ENCODE measurements around the gene SEMA5B. TPM values are rescaled to one million over a fixed set of nuclear protein-coding genes. Genes with fewer than 3 reads are reported as not detected.

The SEMA5B gene
- total RNA-seq, 1 donor from 2014 or later: 10.1 TPM

DNA sequence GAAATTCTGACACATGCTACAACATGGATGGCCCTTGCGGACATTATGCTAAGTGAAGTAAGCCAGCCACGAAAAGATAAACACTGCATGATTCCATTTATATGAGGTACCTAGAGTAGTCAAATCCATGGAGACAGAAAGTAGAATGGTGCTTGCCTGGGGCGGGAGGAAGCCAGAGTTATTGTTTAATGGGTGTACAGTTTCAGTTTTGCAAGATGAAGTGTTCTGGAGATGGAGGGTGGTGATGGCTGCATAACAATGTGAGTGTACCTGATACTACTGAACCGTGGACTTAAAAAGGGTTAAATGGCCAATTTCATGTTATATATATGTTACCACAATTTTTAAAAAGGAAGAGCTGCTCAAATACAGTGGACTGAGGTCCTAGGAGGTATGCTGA is 66.9 kb downstream of the SEMA5B start:
- DNase-seq (ENCODE audit: low spot score) (no peak), ATAC-seq (no peak)
- intact Hi-C loops (cut with DNase I): no loop called here

DNA sequence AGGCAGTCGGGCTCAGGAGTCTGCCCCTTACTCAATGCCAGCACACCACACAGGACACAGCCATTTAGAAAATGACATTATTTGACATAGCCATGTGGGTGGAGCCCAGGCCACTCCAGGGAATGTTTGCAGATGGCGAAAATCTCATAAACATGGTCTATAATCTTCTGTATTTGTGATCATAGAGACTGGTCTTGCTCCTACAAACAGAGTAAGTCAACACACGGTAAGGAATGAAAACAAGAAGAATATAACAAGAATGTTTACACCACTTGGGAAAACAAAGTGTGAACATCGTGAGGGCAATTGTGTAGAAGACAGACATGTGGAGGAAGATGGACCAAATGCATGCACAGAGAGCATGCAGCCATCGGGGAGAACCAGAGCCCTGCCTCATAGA is 68.2 kb downstream of the SEMA5B start:
- intact Hi-C loops (cut with DNase I): no loop called here
- DNase-seq (ENCODE audit: low spot score): no peak

DNA sequence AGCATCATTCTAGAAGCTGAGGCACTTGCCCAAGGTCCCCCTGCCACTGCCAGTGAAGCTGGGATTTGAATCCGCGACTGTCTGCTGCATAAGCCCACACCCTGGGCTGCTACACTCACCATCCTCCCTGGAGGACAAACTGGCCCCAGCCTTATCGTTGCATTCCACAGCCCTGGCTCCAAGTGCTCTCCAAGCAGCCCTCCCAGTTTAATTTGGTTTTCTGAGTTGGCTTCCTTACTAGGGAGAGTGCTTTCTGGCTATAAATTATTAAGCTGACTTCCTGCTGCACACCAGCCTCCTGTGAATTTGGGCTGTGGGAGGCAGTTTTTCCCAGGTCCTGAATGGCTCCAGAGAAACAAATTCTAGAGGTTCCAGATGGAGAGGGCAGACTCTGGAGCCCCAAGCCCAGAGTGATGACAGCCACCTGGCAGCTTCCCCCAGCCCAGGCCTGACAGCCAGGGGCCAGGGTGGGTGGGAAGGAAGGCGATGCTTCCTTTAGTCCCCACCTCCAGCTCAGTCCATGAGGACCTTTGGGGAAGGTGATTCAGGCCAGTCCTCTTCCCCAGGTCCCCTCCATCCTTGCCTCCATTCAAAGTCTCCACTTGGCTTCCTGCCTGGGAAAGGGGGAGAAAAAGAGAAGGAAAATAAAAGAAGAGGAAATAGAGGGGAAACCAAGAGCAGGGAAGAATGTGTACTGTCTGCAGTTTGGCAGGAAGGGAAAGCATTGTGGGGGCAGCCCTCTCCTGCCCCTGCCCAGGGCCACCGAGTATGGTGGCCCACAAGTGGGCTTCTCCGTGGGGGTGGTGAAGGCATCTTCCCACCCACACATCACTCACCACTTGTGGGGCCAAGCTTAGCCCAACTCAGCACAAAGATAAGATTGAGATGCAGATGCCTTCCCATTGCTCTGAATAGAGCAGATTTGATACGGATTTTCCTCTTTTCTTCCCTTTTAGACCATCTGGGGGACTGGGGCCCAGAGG is 69.6 kb downstream of the SEMA5B start:
- ATAC-seq: peak; percentile 75

More for the DNA sequence above, 68.2 kb downstream of the SEMA5B start:
- no peak for ATAC-seq

DNA sequence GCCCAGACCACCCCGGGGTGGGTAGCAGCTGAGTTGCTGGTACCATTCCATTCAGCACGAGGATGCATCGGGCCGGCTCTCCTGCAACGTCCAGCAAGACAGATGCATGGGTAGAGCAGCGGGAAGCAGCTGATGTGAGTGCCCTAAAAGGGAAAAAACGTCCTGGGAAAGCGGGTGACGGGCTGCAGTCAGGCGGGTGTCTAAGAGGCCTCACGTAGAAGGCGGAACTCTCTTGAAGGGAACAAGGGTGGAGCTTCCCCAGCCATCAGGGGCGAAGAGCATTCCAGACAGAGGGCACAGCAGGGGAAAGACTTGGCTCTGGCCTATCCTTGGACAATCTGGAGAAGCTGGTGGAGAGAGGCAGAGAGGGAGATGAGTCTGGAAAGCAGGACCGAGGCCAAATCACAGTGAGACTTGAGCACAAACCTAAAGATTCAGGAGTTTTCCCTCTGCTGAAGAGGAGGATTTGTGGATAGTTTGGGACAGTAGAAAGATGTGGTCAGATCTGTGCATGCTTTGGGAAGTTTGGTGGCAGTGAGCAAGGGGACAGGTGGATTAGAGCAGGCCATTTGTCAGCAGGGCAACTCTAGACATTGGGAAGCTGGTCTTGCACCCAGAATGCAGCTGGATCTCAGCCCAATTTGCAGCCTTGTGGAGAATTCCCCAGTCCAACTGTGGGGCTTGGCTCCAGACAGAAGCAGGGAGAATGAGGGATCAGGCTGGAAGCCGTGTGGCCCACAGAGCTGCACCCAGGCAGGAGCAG is 70.7 kb downstream of the SEMA5B start:
- peak; percentile 36 for ATAC-seq

More for the DNA sequence above, 69.6 kb downstream of the SEMA5B start:
- intact Hi-C loops (cut with DNase I): no loop called here
- no peak for DNase-seq (ENCODE audit: low spot score)

DNA sequence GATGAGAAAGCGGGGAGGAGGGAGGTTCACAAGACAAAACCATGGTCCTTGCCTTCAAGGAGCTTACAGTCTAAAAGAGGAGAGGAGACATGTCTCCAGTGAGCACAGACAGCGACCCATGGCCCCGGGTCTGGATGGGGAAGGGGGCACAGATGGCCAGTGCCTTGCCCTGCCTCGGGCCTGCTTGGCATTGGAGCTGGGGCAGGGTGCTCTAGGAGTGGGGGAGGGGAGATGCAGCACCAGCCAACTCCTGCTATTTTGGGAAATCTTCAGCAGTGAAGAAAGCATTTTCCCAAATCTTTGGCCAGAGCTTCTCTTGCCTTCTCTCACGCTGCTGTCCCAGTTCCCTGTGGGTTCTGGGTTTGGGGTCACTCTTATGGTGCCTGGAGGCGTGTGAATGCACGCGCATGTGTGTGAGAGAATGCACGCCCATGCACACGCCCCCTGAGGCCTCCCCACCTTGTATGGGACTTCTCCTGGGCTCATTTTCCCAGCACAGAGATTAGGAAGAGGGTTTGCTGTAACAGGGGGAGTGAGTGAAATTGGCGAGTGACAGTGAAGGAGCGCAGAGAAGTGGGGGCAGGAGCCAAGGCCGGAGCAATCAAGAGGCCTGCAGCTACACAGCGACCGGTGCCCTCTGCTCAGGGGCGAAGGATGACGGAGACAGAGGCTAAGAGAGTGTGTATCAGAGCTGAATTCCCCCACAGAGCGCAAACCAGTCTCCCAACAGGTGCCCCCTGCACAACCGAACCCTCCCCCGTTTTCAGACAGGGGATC is 71.5 kb downstream of the SEMA5B start:
- intact Hi-C loops (cut with DNase I): no loop called here
- ATAC-seq (no peak), DNase-seq (ENCODE audit: low spot score) (no peak)

More for the DNA sequence above, 70.7 kb downstream of the SEMA5B start:
- no peak for DNase-seq (ENCODE audit: low spot score)
- intact Hi-C loops (cut with DNase I): no loop called here

DNA sequence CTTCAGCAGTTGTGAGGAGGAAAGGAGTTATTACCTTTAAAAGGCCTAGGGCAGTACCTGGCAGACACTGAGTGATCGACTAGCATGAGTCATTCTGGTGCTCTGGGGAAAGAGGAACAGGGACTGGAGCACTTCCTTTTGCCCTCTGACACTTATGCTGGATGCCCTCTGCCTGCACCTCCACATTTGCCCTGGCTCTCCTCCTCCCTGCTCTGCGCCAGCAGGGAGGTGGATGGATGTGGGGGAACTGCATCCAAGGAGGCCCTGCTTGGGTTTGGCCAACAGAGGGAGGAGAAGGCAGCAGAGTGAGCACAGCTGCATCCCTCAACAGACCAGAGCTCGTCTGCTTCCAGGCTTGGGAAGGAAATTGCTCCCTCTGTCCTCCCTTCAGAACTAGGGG is 75.0 kb downstream of the SEMA5B start:
- DNase-seq (ENCODE audit: low spot score) (no peak), ATAC-seq (peak; percentile 89)
- intact Hi-C loops (cut with DNase I): no loop called here

DNA sequence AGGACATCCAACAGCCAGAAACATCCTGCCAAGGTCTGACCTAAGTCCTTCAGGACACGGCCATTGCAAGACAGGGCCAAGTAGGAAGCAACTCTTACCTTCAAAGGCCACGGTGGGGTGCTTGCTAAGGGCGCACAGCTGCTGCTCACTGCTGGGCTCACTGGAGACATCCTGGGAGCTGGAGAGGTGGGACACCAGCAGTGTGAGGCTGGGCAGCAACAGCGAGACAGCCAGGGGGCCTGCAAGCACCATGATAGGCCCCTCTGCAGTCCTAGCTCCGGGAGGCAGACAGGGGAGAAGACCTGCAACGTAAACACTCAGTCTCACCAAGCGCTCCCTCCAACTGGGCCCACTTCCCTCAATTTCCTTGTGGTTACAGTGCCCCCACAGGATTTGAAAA is 79.2 kb downstream of the SEMA5B start:
- DNase-seq (ENCODE audit: low spot score) (no peak), ATAC-seq (no peak)
- intact Hi-C loops (cut with DNase I): no loop called here

DNA sequence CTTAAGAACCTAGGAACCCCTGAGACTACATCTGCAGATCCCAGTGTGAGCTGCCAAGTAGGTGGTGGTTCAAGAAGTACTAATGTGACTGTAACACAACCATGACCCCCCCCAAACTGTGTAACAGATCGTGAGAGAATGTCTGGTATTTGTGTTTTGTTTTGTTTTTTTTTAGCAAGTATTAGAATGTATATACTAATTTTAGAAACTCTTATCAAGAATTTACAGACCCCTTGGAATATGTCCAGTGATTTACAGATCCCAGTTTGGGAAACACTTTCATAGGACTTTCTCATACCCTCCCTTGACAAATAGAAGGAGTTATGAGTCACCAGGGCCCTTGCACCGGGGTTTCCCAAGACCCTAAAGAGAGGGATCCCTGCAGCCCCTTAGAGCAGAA is 79.8 kb downstream of the SEMA5B start:
- ATAC-seq (no peak), DNase-seq (ENCODE audit: low spot score) (no peak)
- intact Hi-C loops (cut with DNase I): no loop called here

DNA sequence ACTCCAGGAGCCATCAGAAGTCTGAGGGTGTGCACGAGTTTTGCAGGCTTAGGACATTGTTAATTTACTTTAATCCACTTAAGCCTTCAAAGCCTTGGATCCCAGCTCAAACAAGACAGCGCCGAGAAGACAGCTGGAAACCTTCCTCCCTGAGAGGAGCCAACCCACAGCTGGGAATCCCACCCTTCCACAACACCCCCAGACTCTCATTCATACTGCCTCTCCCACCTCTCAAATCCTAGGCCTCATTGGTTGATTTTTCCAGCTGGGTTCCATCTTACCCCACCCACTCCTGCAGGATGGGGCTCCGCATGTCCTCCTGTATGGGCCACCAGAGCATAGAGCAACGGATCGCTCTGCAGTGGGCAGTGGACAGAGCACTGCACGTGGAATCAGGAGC is 80.4 kb downstream of the SEMA5B start:
- ATAC-seq: no peak
- DNase-seq (ENCODE audit: low spot score): no peak
- intact Hi-C loops (cut with DNase I): no loop called here

DNA sequence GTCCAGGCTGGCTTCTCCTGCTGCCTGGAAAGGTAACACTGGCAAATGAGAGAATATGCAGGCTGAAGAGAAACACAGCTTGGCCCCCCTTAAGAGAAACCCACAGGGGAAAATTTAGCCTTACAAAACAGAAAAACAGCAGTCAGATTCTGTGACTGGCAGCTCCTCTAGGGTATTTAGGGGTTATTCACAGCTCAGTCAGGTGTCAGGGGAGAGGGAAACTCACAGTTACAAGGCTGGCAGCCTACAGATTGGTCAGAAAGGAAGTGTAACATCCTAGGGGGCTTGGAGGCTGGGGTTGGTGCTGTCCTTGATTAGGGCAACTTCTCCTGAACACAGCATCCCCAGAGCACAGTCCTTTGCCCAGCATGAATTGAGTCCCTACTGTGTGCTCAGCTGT is 81.4 kb downstream of the SEMA5B start:
- intact Hi-C loops (cut with DNase I): no loop called here
- DNase-seq (ENCODE audit: low spot score) (no peak), ATAC-seq (no peak)

DNA sequence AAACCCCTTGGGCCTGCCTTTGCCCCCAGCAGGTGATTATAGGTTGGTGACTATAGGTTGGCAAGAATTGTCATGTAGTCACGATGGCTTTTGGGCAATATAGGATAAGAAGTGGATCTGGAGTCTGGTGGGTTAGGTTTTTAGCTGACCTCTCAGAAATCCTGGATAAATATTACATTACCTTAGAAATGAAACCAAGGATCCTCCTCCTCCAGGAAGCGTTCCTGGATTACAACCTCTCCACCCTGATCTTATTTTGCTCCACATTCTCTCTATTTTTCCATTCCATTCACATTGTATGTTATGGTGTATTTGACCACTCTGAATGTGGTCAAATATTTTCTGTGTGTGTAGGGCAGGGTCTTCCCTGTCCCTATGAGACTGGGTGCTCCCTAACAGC is 82.3 kb downstream of the SEMA5B start:
- intact Hi-C loops (cut with DNase I): no loop called here
- no peak for ATAC-seq
- DNase-seq (ENCODE audit: low spot score): no peak

DNA sequence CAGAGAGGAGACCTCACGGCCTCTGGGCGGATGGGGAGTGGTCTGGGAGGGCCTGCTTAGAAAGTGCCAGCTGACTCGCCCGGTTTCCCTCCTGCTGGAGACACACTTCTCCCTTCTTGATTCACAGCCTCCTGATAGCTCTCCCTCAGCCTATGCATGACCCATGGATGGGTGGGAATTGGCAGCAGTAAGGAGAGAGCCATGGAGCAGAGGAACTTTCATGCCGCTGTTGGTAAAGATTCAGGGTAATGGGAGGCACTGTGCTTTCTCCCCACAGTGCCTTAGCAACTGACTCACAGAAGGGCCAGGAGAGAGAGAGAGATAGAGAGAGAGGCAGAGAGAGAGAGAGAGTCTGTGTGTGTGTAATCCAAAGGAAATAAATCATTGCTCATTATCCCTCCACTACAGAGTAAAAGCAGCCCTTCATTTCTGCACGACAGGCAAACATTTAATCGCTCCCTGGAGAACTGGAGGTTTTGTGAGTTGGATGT is 82.8 kb downstream of the SEMA5B start:
- intact Hi-C loops (cut with DNase I): loop anchor here (5.0 kb wide), 1 partner anchor 83 kb away; the partner anchor contains the start of gene SEMA5B
- ATAC-seq (peak; percentile 33), DNase-seq (ENCODE audit: low spot score) (no peak)

DNA sequence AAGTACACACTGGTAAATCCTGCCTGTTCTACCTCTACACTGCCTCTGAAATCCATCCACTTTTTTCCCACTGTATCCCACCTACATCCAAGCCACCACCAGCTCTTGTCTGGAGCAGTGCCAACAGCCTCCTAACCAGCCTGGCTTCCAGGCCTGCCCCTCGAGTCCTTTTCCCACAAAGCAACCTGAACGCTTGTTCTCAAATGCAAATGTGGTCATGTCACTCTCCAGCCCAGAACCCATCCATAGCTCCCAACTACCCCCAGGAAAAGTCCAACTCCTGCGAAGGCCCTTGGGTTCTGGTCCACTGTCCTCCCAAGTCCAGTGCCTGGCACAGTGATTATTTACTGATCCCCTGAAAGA is 83.8 kb downstream of the SEMA5B start:
- DNase-seq (ENCODE audit: low spot score): no peak
- no peak for ATAC-seq
- intact Hi-C loops (cut with DNase I): loop anchor here (5.0 kb wide), 1 partner anchor 83 kb away; the partner anchor contains the start of gene SEMA5B

DNA sequence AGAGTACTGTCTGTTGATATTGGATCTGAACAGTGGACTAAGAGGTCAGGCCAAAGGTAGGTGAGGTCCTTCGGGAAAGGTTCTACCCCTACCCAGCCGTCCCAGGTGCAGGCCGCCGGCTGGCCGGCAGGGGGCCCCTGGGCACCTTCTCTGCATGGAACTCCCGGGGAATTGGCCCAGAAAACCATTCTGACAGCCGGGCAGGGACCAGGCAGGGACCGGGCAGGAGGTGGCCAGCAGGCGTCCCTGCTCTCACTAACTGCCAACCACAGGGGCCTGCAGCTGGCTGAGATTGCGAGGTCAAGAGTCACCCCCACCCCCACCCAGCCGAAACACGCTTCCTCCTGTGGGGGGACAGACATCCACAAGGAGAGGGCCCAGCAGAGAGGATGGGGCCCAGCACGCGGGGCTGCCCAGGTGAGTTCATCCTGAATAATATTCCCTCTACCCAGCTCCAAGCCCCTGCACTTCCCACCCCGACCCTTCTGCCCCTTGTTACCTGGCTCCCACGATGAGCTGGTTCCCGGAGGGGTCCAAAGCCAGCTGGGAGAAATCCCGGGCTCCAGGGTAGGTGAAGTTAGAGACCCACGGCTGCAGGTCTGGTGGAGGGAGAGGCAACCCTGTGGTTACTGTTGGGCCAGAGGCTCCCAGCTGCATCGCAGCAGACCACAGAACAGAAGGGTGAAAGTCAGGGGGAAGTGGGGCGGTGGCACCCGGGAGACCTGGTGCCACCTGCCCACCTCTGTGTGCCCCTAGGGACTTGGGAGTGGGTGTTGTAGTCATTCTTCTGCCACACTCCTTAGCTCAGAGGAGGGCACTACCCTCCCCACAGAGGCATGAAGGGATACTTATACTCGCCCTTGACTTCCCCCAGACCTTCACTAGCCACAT is 84.4 kb downstream of the SEMA5B start:
- ATAC-seq (peak; percentile 54), DNase-seq (ENCODE audit: low spot score) (peak; percentile 76)
- intact Hi-C loops (cut with DNase I): loop anchor here (5.0 kb wide), 1 partner anchor 84 kb away; the partner anchor contains the start of gene SEMA5B

DNA sequence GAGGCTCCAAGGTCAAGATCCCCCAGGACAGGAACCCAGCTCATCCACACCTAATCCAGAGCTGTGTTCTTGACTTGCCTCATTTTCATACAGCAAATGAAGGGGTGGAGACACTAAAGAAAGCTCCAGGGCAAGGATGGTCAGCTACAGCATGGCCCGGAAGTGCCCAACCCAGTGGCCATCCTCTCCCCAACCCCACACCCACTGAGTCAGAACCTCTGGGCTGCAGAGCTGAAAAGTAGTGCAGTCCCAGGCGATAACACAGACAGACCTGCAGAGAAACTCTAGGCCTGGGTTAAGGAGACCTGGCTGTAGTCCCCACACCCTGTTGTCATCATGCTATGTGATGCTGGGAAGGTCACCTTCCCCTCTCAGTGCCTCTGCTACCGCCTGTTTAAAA is 85.3 kb downstream of the SEMA5B start:
- no peak for DNase-seq (ENCODE audit: low spot score)
- no peak for ATAC-seq
- intact Hi-C loops (cut with DNase I): loop anchor here (5.0 kb wide), 1 partner anchor 85 kb away; the partner anchor contains the start of gene SEMA5B

DNA sequence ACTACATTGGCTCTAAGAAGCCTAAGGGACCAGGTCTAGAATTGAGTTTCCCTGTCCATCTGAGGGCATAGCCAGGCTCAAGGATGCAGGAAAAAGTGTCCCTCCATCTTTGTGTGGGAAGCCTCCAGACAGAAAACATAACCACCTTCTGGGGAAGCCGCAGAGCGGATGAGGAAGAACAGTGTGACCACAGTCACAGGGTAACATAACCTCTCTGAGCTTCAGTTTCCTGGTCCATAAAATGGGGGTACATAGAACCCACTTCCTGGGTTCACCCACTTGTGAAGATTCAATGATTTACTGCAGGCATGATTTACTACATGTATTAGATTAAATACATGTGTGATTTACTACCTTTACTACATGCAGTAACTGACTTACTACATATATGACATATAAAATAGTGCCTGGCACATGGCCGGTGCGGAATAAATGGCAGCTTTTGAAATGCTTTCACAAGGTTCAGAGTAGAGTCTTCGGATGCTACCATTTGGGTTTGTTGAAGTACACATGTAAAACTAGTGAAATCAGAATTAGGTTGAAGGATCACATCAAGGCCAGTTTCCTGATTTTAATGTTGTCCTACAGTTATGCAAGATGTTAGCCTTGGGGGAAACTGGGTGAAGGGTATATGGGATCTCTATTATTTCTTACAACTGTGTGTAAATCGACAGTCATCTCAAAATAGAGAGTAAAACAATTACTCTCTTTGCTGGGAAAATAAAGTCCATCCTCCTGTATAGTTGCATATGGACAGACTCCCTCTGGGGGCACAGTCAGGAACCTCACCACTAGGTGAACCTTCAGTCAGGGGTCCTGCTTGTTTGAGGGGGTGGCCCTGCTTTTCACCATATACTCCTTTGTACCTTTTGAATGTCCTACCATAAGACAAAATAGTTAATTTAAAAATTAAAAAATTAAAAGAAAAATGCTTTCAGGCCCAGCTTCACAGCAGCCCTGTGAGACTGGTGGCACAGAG is 86.0 kb downstream of the SEMA5B start:
- intact Hi-C loops (cut with DNase I): loop anchor here (5.0 kb wide), 1 partner anchor 86 kb away; the partner anchor contains the start of gene SEMA5B
- DNase-seq (ENCODE audit: low spot score) (no peak), ATAC-seq (no peak)

DNA sequence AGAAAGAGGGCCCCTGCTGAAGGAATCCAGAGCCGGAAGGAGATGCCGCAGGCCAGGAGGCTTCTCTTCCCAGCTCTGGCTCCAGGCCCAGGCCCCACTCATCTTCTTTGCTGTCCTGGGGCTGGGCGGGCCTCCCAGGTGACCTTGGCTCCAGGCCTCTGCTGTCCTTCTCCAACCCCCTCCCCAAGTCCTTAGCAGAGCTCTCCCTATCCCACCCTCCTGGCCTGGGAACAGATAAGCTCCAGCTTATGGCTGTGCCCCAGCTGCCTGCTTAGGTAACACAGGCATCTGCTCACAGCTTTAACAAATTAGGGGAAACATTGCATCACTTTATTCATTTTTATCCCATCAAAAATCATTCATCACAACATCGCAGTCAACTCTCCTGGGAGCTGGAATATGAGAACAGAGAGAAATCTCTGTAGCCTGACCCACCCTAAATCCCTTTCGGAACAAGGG is 86.9 kb downstream of the SEMA5B start:
- no peak for DNase-seq (ENCODE audit: low spot score)
- peak; percentile 83 for ATAC-seq
- intact Hi-C loops (cut with DNase I): loop anchor here (5.0 kb wide), 1 partner anchor 87 kb away; the partner anchor contains the start of gene SEMA5B

All from sciatic nerve (tissue), 2 donors.